ENCODE data around the gene PICK1. TPM values are rescaled to one million over a fixed set of nuclear protein-coding genes. Genes with fewer than 3 reads are reported as not detected.

Gene PICK1
- total and polyA plus RNA-seq, 10 of the 15 experiments (the other 5 are each of a cell fraction or from before 2014, with no cell fraction given): 0.07 to 19.2 (median 10.9) TPM

DNA sequence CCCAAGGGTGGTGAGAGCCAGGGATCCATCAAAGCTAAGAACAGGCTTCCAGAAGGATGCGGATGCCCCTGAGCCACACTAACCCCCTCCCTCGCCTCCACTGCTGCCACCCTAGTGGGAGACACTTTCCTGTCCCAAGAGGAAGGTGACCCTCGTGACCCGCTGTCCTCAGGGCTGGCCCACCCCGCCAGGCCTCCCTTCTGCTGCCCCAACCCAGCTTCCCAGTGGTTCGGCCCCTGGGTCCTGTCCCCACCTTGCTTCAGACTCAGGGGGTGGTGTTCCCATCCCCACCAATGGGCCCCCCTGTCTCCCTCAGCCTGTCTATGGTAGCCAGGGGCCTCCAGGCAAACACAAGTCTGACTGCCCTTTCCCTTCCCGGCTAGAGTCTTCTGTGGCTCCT, 6.5 kb upstream of the PICK1 start:
- H3K4me2 ChIP-seq (ENCODE audit: control insufficient read depth, insufficient read depth): no peak overlapping the region
- no peak for ATAC-seq
- H3K4me1 ChIP-seq (ENCODE audit: control insufficient read depth, insufficient read depth, low read length): no peaks in the 10 kb centered on the region; the same call in 1 of the 2 replicates
- no TSS peak for BruUV-seq (replicated peaks)
- SMC1A ChIA-PET (ENCODE audit: uncharacterized antibody, unreplicated experiment): interaction anchor here (0.5 kb wide), 1 partner anchor 657 kb away, joined by 3 read pairs; no protein-coding TSS in a partner anchor
- H2AFZ ChIP-seq (ENCODE audit: control insufficient read depth, low read depth, low read length): no peak overlapping the region
- H3K9ac ChIP-seq (ENCODE audit: control insufficient read depth, insufficient read depth, low read length): no peak overlapping the region
- no peak for DNase-seq (ENCODE audit: low read depth, low spot score)
- H3K27ac ChIP-seq (ENCODE audit: control insufficient read depth, insufficient read depth): no peak overlapping the region
- no peak overlapping the region for H3K4me3 ChIP-seq
- 40% methylated on average over 5 of the region's 7 CpGs for WGBS (ENCODE audit: insufficient coverage, insufficient replicate concordance, low lambda C conversion rate, missing lambda C conversion rate)
- in situ Hi-C loops (cut with MboI): loop anchor here (5.0 kb wide), 1 partner anchor 522 kb away; the partner anchor contains the start of gene DMC1
- FAIRE-seq: no peak
- CTCF ChIA-PET: no interaction called here
- intact Hi-C loops (cut with micrococcal nuclease; ENCODE audit: unreplicated experiment): loop anchor here (5.0 to 10.0 kb wide), 2 partner anchors 52 to 434 kb away; no protein-coding TSS in a partner anchor
- no peaks in the 10 kb centered on the region for H4K20me1 ChIP-seq (ENCODE audit: control insufficient read depth, insufficient read depth)
- H3K27me3 ChIP-seq (replicated peaks in 1 of 2; ENCODE audit: control insufficient read depth in 2 of 2, insufficient read depth in 2 of 2, low read length in 1 of 2): no peaks in the 10 kb centered on the region; a peak in 2 of 4 replicates
- RAD21 ChIA-PET (ENCODE audit: unreplicated experiment): no interaction called here
- no peaks in the 10 kb centered on the region for H3K36me3 ChIP-seq (ENCODE audit: control insufficient read depth in 2 of 2, insufficient read depth in 2 of 2, low read length in 1 of 2)
- no peaks in the 10 kb centered on the region for H3K79me2 ChIP-seq (ENCODE audit: control insufficient read depth, insufficient read depth, low read length)
- POLR2A ChIA-PET: no interaction called here
- no peaks in the 10 kb centered on the region for H3K9me3 ChIP-seq (replicated peaks; ENCODE audit: control insufficient read depth, insufficient read depth, low read length)
- TF ChIP-seq SRF (IDR thresholded peaks at IDR 0.05; ENCODE audit: low read depth in 2 of 2, low read length in 2 of 2): no peak
- no peak for TF ChIP-seq RAD51 (IDR thresholded peaks at IDR 0.05)
- TF ChIP-seq NR2F1 (conservative IDR thresholded peaks at IDR 0.05): no peak
- TF ChIP-seq, protein P1, sequence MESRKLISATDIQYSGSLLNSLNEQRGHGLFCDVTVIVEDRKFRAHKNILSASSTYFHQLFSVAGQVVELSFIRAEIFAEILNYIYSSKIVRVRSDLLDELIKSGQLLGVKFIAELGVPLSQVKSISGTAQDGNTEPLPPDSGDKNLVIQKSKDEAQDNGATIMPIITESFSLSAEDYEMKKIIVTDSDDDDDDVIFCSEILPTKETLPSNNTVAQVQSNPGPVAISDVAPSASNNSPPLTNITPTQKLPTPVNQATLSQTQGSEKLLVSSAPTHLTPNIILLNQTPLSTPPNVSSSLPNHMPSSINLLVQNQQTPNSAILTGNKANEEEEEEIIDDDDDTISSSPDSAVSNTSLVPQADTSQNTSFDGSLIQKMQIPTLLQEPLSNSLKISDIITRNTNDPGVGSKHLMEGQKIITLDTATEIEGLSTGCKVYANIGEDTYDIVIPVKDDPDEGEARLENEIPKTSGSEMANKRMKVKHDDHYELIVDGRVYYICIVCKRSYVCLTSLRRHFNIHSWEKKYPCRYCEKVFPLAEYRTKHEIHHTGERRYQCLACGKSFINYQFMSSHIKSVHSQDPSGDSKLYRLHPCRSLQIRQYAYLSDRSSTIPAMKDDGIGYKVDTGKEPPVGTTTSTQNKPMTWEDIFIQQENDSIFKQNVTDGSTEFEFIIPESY (IDR thresholded peaks at IDR 0.05): no peak
- no peak for TF ChIP-seq KDM1A (IDR thresholded peaks at IDR 0.05; ENCODE audit: borderline replicate concordance)
- TF ChIP-seq JUND (IDR thresholded peaks at IDR 0.05; ENCODE audit: low read depth, low read length): no peak
- TF ChIP-seq, protein P2, sequence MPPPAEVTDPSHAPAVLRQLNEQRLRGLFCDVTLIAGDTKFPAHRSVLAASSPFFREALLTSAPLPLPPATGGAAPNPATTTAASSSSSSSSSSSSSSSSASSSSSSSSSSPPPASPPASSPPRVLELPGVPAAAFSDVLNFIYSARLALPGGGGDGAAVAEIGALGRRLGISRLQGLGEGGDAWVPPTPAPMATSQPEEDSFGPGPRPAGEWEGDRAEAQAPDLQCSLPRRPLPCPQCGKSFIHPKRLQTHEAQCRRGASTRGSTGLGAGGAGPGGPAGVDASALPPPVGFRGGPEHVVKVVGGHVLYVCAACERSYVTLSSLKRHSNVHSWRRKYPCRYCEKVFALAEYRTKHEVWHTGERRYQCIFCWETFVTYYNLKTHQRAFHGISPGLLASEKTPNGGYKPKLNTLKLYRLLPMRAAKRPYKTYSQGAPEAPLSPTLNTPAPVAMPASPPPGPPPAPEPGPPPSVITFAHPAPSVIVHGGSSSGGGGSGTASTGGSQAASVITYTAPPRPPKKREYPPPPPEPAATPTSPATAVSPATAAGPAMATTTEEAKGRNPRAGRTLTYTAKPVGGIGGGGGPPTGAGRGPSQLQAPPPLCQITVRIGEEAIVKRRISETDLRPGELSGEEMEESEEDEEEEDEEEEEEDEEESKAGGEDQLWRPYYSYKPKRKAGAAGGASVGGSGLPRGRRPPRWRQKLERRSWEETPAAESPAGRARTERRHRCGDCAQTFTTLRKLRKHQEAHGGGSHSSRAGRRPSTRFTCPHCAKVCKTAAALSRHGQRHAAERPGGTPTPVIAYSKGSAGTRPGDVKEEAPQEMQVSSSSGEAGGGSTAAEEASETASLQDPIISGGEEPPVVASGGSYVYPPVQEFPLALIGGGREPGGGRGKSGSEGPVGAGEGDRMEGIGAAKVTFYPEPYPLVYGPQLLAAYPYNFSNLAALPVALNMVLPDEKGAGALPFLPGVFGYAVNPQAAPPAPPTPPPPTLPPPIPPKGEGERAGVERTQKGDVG (CRISPR knock-in tag; IDR thresholded peaks at IDR 0.05): no peak
- TF ChIP-seq, protein P3, sequence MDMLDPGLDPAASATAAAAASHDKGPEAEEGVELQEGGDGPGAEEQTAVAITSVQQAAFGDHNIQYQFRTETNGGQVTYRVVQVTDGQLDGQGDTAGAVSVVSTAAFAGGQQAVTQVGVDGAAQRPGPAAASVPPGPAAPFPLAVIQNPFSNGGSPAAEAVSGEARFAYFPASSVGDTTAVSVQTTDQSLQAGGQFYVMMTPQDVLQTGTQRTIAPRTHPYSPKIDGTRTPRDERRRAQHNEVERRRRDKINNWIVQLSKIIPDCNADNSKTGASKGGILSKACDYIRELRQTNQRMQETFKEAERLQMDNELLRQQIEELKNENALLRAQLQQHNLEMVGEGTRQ (IDR thresholded peaks at IDR 0.05; ENCODE audit: borderline replicate concordance, low read depth, low read length): no peak
- TF ChIP-seq HDGF (IDR thresholded peaks at IDR 0.05): no peak
- no peak for TF ChIP-seq SREBF2 (IDR thresholded peaks at IDR 0.05; ENCODE audit: low read length)
- no peak for TF ChIP-seq RB1 (IDR thresholded peaks at IDR 0.05; ENCODE audit: borderline replicate concordance)
- no peak for TF ChIP-seq ETV6 (conservative IDR thresholded peaks at IDR 0.05 in 1 of 2, IDR thresholded peaks at IDR 0.05 in 1 of 2; ENCODE audit: borderline replicate concordance in 1 of 2, low read depth in 1 of 2)
- TF ChIP-seq, protein P4, sequence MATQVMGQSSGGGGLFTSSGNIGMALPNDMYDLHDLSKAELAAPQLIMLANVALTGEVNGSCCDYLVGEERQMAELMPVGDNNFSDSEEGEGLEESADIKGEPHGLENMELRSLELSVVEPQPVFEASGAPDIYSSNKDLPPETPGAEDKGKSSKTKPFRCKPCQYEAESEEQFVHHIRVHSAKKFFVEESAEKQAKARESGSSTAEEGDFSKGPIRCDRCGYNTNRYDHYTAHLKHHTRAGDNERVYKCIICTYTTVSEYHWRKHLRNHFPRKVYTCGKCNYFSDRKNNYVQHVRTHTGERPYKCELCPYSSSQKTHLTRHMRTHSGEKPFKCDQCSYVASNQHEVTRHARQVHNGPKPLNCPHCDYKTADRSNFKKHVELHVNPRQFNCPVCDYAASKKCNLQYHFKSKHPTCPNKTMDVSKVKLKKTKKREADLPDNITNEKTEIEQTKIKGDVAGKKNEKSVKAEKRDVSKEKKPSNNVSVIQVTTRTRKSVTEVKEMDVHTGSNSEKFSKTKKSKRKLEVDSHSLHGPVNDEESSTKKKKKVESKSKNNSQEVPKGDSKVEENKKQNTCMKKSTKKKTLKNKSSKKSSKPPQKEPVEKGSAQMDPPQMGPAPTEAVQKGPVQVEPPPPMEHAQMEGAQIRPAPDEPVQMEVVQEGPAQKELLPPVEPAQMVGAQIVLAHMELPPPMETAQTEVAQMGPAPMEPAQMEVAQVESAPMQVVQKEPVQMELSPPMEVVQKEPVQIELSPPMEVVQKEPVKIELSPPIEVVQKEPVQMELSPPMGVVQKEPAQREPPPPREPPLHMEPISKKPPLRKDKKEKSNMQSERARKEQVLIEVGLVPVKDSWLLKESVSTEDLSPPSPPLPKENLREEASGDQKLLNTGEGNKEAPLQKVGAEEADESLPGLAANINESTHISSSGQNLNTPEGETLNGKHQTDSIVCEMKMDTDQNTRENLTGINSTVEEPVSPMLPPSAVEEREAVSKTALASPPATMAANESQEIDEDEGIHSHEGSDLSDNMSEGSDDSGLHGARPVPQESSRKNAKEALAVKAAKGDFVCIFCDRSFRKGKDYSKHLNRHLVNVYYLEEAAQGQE (IDR thresholded peaks at IDR 0.05; ENCODE audit: low read depth, low read length): no peak
- TF ChIP-seq SUZ12 (IDR thresholded peaks at IDR 0.05; ENCODE audit: unreplicated experiment): no peak
- TF ChIP-seq ASH2L (IDR thresholded peaks at IDR 0.05; ENCODE audit: borderline replicate concordance, low read depth): no peak
